Gastrocnemius medialis (tissue), 4 donors: ENCODE measurements around the gene TERT.

Source experiments
- CTCF ChIP-seq, 5 experiments: fragments of 450-650 bp in 3 of 5; fragments of 200-600 bp in 2 of 5; sonication (generic) in 2 of 5; IDR thresholded peaks in 4 of 5; conservative IDR thresholded peaks in 1 of 5; 1 replicate in 4 of 5; 2 replicates in 1 of 5; pipeline ENCODE4 v1.5.1; 2016 to 2019; ENCODE audit warnings: antibody characterized with exemption in 5 of 5, mild to moderate bottlenecking in 3 of 5, moderate library complexity in 3 of 5
- POLR2A ChIP-seq, 2 donors: fragments of 450-650 bp; IDR thresholded peaks; one replicate each; pipeline ENCODE4 v1.6.1; 2017; ENCODE audit warnings: antibody characterized with exemption in 2 of 2, mild to moderate bottlenecking in 2 of 2, moderate library complexity in 2 of 2

- TF ChIP-seq CTCF (IDR thresholded peaks at IDR 0.05 in 4 of 5, conservative IDR thresholded peaks at IDR 0.05 in 1 of 5), result no peak
- no peak for TF ChIP-seq POLR2A (IDR thresholded peaks at IDR 0.05)
These were observed 51.3 kb downstream of the TERT start for GRCh38 chr5:1243487-1244130.
